HG02759 (cell line): ENCODE measurements around the gene ZGRF1.
"Not testable (repeated sequence)": the region's sequence is repeated elsewhere in the genome, so short reads cannot be mapped to it uniquely, and the experiment has no call there.

Experiments used
- ATAC-seq: cut with Tn5 transposase; IDR thresholded peaks from one replicate; pipeline ENCODE4 v1.9.1; 2021; ENCODE audit warnings: mild to moderate bottlenecking, moderate library complexity; ENCODE audit not compliant: unreplicated experiment

Gene ZGRF1

GRCh38 chr4:112636688-112637551, at the start of gene ZGRF1, which contains the start of gene LARP7:
ZGRF1 (minus strand) TSS chr4:112636909; CDS start chr4:112633176, 3,733 bp downstream.
LARP7 (plus strand) TSS chr4:112637143; CDS start chr4:112644670, 7,527 bp downstream.
- peak; percentile 91 for ATAC-seq

- ATAC-seq: no peak
Measured at GRCh38 chr4:112680996-112681395, 44.3 kb upstream of the ZGRF1 start.

GRCh38 chr4:112677519-112678091, 40.9 kb upstream of the ZGRF1 start:
- no peak for ATAC-seq

GRCh38 chr4:112674376-112674775, 37.7 kb upstream of the ZGRF1 start:
- ATAC-seq: no peak

- ATAC-seq: no peak
Measured at GRCh38 chr4:112673686-112674085, 37.0 kb upstream of the ZGRF1 start.

GRCh38 chr4:112673076-112673475, 36.4 kb upstream of the ZGRF1 start:
- no peak for ATAC-seq

GRCh38 chr4:112668131-112668530, 31.4 kb upstream of the ZGRF1 start:
- no peak for ATAC-seq

GRCh38 chr4:112664611-112665010, 27.9 kb upstream of the ZGRF1 start:
- ATAC-seq: no peak

GRCh38 chr4:112656115-112656514, 19.4 kb upstream of the ZGRF1 start:
- not testable (repeated sequence) for ATAC-seq

- no peak for ATAC-seq
Measured at GRCh38 chr4:112655270-112655669, 18.6 kb upstream of the ZGRF1 start.

GRCh38 chr4:112652216-112652615, 15.5 kb upstream of the ZGRF1 start:
- ATAC-seq: no peak

- ATAC-seq: no peak
Measured at GRCh38 chr4:112651641-112652040, 14.9 kb upstream of the ZGRF1 start.

- ATAC-seq: no peak
Measured at GRCh38 chr4:112650332-112650731, 13.6 kb upstream of the ZGRF1 start.

GRCh38 chr4:112649055-112649408, 12.3 kb upstream of the ZGRF1 start:
- no peak for ATAC-seq

- no peak for ATAC-seq
Measured at GRCh38 chr4:112648263-112649054, 11.8 kb upstream of the ZGRF1 start.

- no peak for ATAC-seq
Measured at GRCh38 chr4:112647785-112648184, 11.1 kb upstream of the ZGRF1 start.

GRCh38 chr4:112646632-112647537, 10.2 kb upstream of the ZGRF1 start:
- ATAC-seq: no peak

- ATAC-seq: no peak
Measured at GRCh38 chr4:112645541-112646329, 9.0 kb upstream of the ZGRF1 start.
